Nephron (organoid): ENCODE data around the gene SYT12.

Experiments used
- H3K27ac Mint-ChIP-seq, 3 experiments: 2 replicates each; pipeline ENCODE4 v1.8.0; 2020; ENCODE audit warnings: mixed read lengths in 3 of 3, mild to moderate bottlenecking in 2 of 3, moderate library complexity in 1 of 3
- H3K27me3 Mint-ChIP-seq: 2 replicates; pipeline ENCODE4 v1.8.0; 2021; ENCODE audit warnings: low read depth, mild to moderate bottlenecking, moderate library complexity, mixed read lengths
- H3K36me3 Mint-ChIP-seq: 2 replicates; pipeline ENCODE4 v1.8.0; 2020; ENCODE audit warnings: low read depth, mixed read lengths
- H3K4me1 Mint-ChIP-seq: 2 replicates; pipeline ENCODE4 v1.8.0; 2020; ENCODE audit warnings: mixed read lengths
- H3K4me3 Mint-ChIP-seq, 3 experiments: 2 replicates each; pipeline ENCODE4 v1.8.0; 2020; ENCODE audit warnings: mild to moderate bottlenecking in 3 of 3, mixed read lengths in 3 of 3, moderate library complexity in 2 of 3
- H3K9me3 Mint-ChIP-seq: 2 replicates; pipeline ENCODE4 v1.8.0; 2020; ENCODE audit warnings: mixed read lengths
- CTCF ChIP-seq, 3 experiments: fragments of 200-600 bp; sonication (generic); IDR thresholded peaks; one replicate each; pipeline ENCODE4 v1.5.0; 2021; ENCODE audit warnings: antibody characterized with exemption in 3 of 3; ENCODE audit not compliant: unreplicated experiment in 3 of 3

Gene SYT12

GRCh38 chr11:67034350-67034749 lies 11.4 kb downstream of the SYT12 start:
- H3K36me3 Mint-ChIP-seq: no peaks in the 10 kb centered on the region
- no peak overlapping the region for H3K27ac Mint-ChIP-seq

GRCh38 chr11:67040147-67040546 lies 17.2 kb downstream of the SYT12 start:
- Mint-ChIP-seq H3K36me3 (no peaks in the 10 kb centered on the region), H3K4me1 (peaks cover 6% of the 10 kb centered on the region), H3K9me3 (no peaks in the 10 kb centered on the region), H3K4me3 (no peak overlapping the region), H3K27ac (no peak overlapping the region), H3K27me3 (peaks cover 17% of the 10 kb centered on the region)
- no peak for TF ChIP-seq CTCF (IDR thresholded peaks at IDR 0.05; ENCODE audit: unreplicated experiment in 3 of 3)

More at GRCh38 chr11:67034350-67034749, 11.4 kb downstream of the SYT12 start:
- peaks cover 14% of the 10 kb centered on the region for H3K4me1 Mint-ChIP-seq
- H3K4me3 Mint-ChIP-seq: no peak overlapping the region
- peaks cover 19% of the 10 kb centered on the region for H3K27me3 Mint-ChIP-seq
- TF ChIP-seq CTCF (IDR thresholded peaks at IDR 0.05; ENCODE audit: unreplicated experiment in 3 of 3): no peak
- no peaks in the 10 kb centered on the region for H3K9me3 Mint-ChIP-seq

GRCh38 chr11:67041602-67042001 lies 18.7 kb downstream of the SYT12 start:
- Mint-ChIP-seq H3K4me1 (peaks cover 6% of the 10 kb centered on the region), H3K9me3 (no peaks in the 10 kb centered on the region), H3K27me3 (peaks cover 21% of the 10 kb centered on the region), H3K4me3 (no peak overlapping the region), H3K36me3 (no peaks in the 10 kb centered on the region), H3K27ac (no peak overlapping the region)
- no peak for TF ChIP-seq CTCF (IDR thresholded peaks at IDR 0.05; ENCODE audit: unreplicated experiment in 3 of 3)

- Mint-ChIP-seq H3K36me3 (no peaks in the 10 kb centered on the region), H3K27ac (peak overlapping the region; percentile 19 to 48 (median 43)), H3K27me3 (peaks cover 21% of the 10 kb centered on the region), H3K9me3 (no peaks in the 10 kb centered on the region), H3K4me1 (peaks cover 6% of the 10 kb centered on the region), H3K4me3 (no peak overlapping the region)
- TF ChIP-seq CTCF (IDR thresholded peaks at IDR 0.05; ENCODE audit: unreplicated experiment in 3 of 3): no peak
Observed at GRCh38 chr11:67043572-67044349, 20.8 kb downstream of the SYT12 start.

- no peak overlapping the region for H3K4me3 Mint-ChIP-seq
- H3K27ac Mint-ChIP-seq: no peak overlapping the region
- TF ChIP-seq CTCF (IDR thresholded peaks at IDR 0.05; ENCODE audit: unreplicated experiment in 3 of 3): no peak
- H3K4me1 Mint-ChIP-seq: peaks cover 6% of the 10 kb centered on the region
- H3K36me3 Mint-ChIP-seq: no peaks in the 10 kb centered on the region
- peaks cover 21% of the 10 kb centered on the region for H3K27me3 Mint-ChIP-seq
- H3K9me3 Mint-ChIP-seq: no peaks in the 10 kb centered on the region
Observed at GRCh38 chr11:67044496-67044895, 21.6 kb downstream of the SYT12 start.

- TF ChIP-seq CTCF (IDR thresholded peaks at IDR 0.05; ENCODE audit: unreplicated experiment in 3 of 3): no peak
- no peak overlapping the region for H3K4me3 Mint-ChIP-seq
- peaks cover 18% of the 10 kb centered on the region for H3K27me3 Mint-ChIP-seq
- H3K36me3 Mint-ChIP-seq: no peaks in the 10 kb centered on the region
- no peaks in the 10 kb centered on the region for H3K9me3 Mint-ChIP-seq
- no peak overlapping the region for H3K27ac Mint-ChIP-seq
- H3K4me1 Mint-ChIP-seq: peaks cover 6% of the 10 kb centered on the region
Observed at GRCh38 chr11:67045314-67045713, 22.4 kb downstream of the SYT12 start.
